HG03139 (cell line): ENCODE measurements around the gene EYA2.
"Not testable (repeated sequence)": the region's sequence is repeated elsewhere in the genome, so short reads cannot be mapped to it uniquely, and the experiment has no call there.

Experiments used
- ATAC-seq: cut with Tn5 transposase; IDR thresholded peaks from one replicate; pipeline ENCODE4 v1.9.1; 2021; ENCODE audit not compliant: unreplicated experiment

EYA2 gene

GRCh38 chr20:46894971-46895905 lies 595 bp downstream of the EYA2 start:
- no peak for ATAC-seq

GRCh38 chr20:46895906-46896242 lies 1.2 kb downstream of the EYA2 start:
- ATAC-seq, result no peak

DNA sequence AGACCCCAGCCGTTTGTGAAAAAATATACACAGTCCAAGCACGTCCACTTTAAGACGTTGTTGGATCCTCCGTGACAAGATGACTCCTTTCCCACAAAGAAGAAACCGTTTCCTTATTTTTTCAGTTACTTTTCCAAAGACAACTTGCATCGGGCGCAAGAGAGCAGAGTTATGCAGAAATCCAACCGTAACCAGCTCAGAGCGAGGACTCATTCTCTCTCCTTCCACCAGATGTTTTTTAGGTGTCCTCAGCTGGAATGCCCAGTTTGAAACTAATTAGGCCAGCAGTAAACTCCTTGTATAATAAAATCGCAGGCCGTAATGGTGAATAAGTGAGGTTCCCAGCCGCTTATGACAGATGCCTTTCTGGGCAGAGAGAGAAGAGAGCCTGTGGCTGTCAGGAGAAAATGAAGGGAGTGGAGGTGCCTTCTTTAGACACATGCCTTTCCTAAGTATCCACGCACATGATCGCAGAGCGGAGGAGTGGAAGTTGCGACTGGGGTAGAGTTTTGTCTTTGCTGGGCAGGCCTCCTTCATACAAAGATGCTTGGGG lies 2.8 kb downstream of the EYA2 start:
- ATAC-seq, result no peak

GRCh38 chr20:46898423-46898822 lies 3.8 kb downstream of the EYA2 start:
- no peak for ATAC-seq

GRCh38 chr20:46899621-46900020 lies 5.0 kb downstream of the EYA2 start:
- ATAC-seq, result no peak

GRCh38 chr20:46900086-46900485 lies 5.4 kb downstream of the EYA2 start:
- ATAC-seq, result no peak

DNA sequence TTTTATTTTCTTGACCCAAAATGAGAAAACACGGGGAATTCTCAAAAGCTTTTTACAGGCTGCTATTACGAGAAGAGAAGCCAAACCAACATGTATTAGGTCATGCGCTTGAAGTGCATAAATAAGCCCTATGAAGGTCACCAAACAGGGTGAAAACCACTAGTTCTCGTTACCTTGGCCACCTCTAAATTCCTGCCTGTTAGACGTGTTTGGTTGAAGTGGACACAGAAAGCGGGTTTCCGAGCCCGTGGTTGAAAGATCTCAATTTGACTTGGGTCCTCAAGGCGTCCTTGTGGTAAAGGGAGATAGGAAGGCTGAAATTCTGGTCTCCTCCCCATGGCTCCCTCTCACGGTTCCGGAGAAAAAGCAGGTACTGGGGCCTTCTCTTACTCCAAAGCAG lies 6.2 kb downstream of the EYA2 start:
- no peak for ATAC-seq

DNA sequence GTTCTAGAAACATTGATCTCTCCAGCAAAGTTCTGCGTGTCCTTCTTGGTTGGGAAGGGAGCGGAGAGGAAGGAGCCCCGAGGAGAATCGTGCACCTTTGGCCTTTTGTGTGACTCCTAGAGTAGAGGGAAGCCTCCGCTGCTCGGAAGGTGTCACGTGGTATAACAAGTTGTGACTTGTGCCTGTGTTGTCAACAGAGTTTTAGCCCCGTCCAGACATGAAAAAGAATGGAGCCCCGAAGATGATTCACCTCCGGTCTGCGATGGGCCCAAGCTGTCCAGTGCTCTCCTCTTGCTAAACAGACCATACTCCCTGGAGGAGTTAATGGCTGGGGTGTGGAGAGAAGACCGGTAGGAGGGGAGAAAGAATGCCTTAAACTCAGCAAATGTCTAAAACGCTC lies 7.0 kb downstream of the EYA2 start:
- no peak for ATAC-seq

DNA sequence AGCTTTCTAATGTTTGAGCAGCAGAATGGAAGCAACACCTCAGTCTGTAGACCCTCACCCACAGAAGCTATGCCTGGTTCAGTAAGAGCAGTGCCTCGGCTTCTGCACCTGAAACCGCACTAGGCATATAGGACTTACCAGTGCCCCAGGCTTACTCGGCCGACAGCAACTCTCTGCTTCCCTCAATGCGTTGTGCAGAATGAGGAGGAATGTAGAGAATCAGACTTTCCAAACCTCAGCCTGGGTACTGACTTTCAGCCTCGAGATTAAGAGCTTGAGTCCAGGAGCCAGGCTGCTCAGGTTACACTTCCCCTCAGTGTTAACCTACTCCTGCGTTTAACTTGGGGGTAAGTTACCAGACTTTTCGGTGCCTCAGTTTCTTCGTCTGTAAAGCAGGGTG lies 8.6 kb downstream of the EYA2 start:
- ATAC-seq, result no peak

DNA sequence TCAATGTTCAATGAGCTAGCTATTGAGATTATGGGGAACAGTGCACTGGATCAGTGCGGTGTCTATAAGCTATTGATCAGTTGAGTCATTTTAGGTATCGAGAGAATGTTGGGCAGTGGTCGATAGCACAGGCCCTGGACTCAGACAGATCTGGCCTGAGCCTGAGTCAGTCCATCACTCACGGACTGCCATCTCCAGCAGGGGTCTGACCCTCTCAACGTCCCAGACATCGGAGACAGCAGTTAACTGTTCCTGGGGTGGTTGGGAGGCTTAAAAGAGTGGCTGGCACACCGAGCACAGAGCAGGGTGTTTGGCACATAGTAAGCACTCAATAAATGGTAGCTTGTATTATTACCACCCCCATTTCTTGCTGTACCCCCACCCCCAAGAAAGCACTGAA lies 9.3 kb downstream of the EYA2 start:
- ATAC-seq, result no peak

DNA sequence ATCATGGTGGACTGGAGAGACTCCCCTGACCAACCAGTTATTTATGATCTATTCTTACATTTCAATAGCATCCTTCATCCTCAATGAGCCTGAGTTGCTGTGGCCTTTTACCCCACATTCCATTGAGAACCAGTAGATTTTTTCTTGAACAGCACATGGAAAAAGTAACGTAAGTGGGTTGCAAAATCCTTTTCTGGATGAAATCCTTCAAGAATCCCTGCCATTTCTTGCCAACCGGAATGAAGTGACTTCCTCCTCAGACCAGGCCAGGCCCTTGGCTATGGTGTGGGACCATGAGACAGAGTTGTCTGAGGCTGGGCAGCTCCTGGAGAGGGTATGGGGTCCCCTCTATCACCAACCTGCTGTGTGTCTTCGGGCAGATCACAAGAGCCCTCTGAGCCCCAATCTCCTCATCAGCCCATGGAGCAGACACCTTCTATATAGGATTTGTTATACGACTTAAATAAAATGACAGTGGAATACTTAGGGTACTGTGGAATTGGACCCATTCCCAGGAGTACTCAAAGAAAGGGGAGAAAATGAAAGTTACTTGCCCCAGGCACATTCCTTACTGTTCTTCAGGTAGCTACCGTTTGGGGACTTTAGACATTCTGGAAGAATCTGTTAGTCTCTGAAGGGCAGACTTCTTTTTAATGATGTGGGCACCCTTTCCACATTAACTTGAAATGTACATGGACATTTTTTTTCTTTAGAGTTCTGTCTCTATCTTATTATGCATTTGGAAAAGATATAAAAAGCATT lies 10.9 kb downstream of the EYA2 start:
- ATAC-seq, result no peak

GRCh38 chr20:46913329-46914044 lies 18.8 kb downstream of the EYA2 start:
- ATAC-seq, result no peak

DNA sequence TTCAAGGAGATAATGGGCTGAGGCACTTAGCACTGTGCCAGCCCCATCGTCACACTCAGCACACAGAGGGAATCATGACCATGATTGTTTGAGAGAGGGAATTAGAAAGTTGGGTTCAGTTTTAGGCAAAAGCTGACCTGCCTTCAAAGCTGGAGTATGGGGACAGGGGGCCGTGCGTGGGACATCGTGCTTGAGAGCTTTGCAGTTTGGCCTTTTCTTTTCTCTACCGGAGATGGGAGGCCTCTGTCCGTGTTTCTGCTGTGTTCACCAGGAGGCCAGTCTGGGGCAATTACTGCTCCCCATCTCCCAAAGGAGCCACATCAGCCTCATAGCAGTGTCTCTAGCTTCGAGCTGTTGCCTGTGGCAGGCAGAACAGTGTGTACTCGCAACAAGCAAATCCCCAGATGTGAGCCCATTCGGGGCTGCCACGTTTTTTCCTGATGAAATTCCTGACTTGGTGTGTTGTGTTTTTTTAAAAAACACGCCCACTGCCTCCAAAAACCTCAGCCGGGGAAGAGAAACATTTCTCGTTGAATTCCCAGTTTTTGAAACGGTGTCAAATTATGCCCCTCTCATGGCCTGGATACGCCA lies 20.2 kb downstream of the EYA2 start:
- no peak for ATAC-seq

GRCh38 chr20:46915575-46916257 lies 21.1 kb downstream of the EYA2 start:
- ATAC-seq, result no peak

- ATAC-seq, result no peak
Observed at GRCh38 chr20:46916258-46916603, 21.6 kb downstream of the EYA2 start.

GRCh38 chr20:46917155-46917554 lies 22.5 kb downstream of the EYA2 start:
- no peak for ATAC-seq

DNA sequence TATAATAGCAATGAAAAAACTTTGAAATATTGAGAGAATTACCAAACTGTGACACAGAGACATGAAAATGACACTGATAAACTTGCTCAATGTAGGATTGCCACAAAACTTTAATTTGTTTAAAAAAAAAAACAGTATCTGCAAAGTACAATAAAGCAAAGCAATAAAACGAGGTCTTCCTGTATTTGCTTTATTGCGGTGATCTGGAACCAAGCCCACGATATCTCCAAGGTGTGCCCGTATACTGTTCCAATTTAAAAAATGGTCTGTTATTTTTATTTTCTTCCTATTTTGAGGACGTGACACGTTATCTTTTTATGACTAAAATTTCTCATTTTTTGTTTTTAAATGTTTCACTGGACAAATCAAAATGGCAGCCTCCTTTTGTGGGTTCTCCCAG lies 25.5 kb downstream of the EYA2 start:
- no peak for ATAC-seq

- ATAC-seq, result not testable (repeated sequence)
Observed at GRCh38 chr20:46922841-46923240, 28.2 kb downstream of the EYA2 start.

GRCh38 chr20:46923550-46923949 lies 28.9 kb downstream of the EYA2 start:
- no peak for ATAC-seq

- ATAC-seq, result no peak
Observed at GRCh38 chr20:46928580-46929132, 34.0 kb downstream of the EYA2 start.
